SU-DHL-6 (cell line): Measurements from ENCODE around the gene LTO1.

Experiments used
- CTCF ChIP-seq: fragments of 200-600 bp; sonication (generic); IDR thresholded peaks from one replicate; pipeline ENCODE4 v1.5.1; 2017; ENCODE audit warnings: antibody characterized with exemption, mild to moderate bottlenecking, low read length, moderate library complexity; ENCODE audit not compliant: insufficient read depth, poor library complexity, severe bottlenecking
- EZH2phosphoT487 ChIP-seq: fragments of 200-600 bp; sonication (generic), shearing (Covaris generic); conservative IDR thresholded peaks from 2 replicates; pipeline ENCODE4 v1.6.1; 2018; ENCODE audit warnings: mild to moderate bottlenecking, antibody characterized with exemption, low read length, moderate library complexity, mixed read lengths

DNA sequence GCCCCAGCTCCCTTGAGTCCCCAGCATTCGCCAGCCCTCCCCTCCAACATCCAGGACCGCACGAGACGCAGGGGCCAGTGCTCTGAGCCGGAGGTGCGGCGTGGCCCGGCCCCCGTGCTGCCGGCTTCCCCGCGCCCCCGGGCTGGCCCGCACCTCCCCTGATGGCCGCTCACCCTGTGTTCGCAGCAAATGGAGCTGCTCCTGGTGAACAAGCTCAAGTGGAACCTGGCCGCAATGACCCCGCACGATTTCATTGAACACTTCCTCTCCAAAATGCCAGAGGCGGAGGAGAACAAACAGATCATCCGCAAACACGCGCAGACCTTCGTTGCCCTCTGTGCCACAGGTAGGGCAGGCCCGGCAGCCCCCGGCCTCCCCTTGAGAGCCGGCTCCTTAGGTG, 31.5 kb downstream of the LTO1 start:
- TF ChIP-seq CTCF (no peak), EZH2phosphoT487 (no peak)
